ENCODE data around the gene MACO1. TPM values are rescaled to one million over a fixed set of nuclear protein-coding genes. Genes with fewer than 3 reads are reported as not detected.

The MACO1 gene
- total RNA-seq, 6 experiments from 2014 or later: 13.7 to 15.1 (median 14.4) TPM

- Mint-ChIP-seq H3K27me3 (ENCODE audit: insufficient read depth) (peaks cover 2% of the 10 kb centered on the region), H3K36me3 (ENCODE audit: low read depth) (peaks cover 39% of the 10 kb centered on the region), H3K4me3 (no peak overlapping the region), H3K4me1 (ENCODE audit: low read depth) (no peaks in the 10 kb centered on the region), H3K27ac (no peak overlapping the region), H3K9me3 (no peaks in the 10 kb centered on the region)
- no peak for TF ChIP-seq CTCF (IDR thresholded peaks at IDR 0.05)
- no peak for DNase-seq
Measured at GRCh38 chr1:25492323-25492722, 61.6 kb downstream of the MACO1 start.

- H3K27me3 Mint-ChIP-seq (ENCODE audit: insufficient read depth): peaks cover 3% of the 10 kb centered on the region
- no peak overlapping the region for H3K27ac Mint-ChIP-seq
- H3K4me1 Mint-ChIP-seq (ENCODE audit: low read depth): no peaks in the 10 kb centered on the region
Measured at GRCh38 chr1:25494952-25495351, 64.3 kb downstream of the MACO1 start.

GRCh38 chr1:25500694-25501093, 70.0 kb downstream of the MACO1 start:
- H3K4me3 Mint-ChIP-seq: no peak overlapping the region
- TF ChIP-seq CTCF (IDR thresholded peaks at IDR 0.05): no peak
- peaks cover 34% of the 10 kb centered on the region for H3K4me1 Mint-ChIP-seq (ENCODE audit: low read depth)
- no peaks in the 10 kb centered on the region for H3K9me3 Mint-ChIP-seq
- peaks cover 1% of the 10 kb centered on the region; the same call in 1 of the 2 replicates for H3K27me3 Mint-ChIP-seq (ENCODE audit: insufficient read depth)
- no peak for DNase-seq
- peak overlapping the region; percentile 78 for H3K27ac Mint-ChIP-seq
- peaks cover 29% of the 10 kb centered on the region for H3K36me3 Mint-ChIP-seq (ENCODE audit: low read depth)

More at GRCh38 chr1:25494952-25495351, 64.3 kb downstream of the MACO1 start:
- no peaks in the 10 kb centered on the region for H3K9me3 Mint-ChIP-seq
- TF ChIP-seq CTCF (IDR thresholded peaks at IDR 0.05): no peak
- no peak overlapping the region for H3K4me3 Mint-ChIP-seq
- H3K36me3 Mint-ChIP-seq (ENCODE audit: low read depth): peaks cover 39% of the 10 kb centered on the region
- DNase-seq: no peak

GRCh38 chr1:25501235-25502058, 70.8 kb downstream of the MACO1 start:
- Mint-ChIP-seq H3K27ac (peak overlapping the region; percentile 78), H3K4me1 (ENCODE audit: low read depth) (peaks cover 34% of the 10 kb centered on the region), H3K9me3 (no peaks in the 10 kb centered on the region), H3K27me3 (ENCODE audit: insufficient read depth) (peaks cover 3% of the 10 kb centered on the region), H3K4me3 (no peak overlapping the region), H3K36me3 (ENCODE audit: low read depth) (peaks cover 27% of the 10 kb centered on the region)
- peak; percentile 41 for DNase-seq
- TF ChIP-seq CTCF (IDR thresholded peaks at IDR 0.05): peak; percentile 56

- Mint-ChIP-seq H3K9me3 (no peaks in the 10 kb centered on the region), H3K36me3 (ENCODE audit: low read depth) (peaks cover 22% of the 10 kb centered on the region), H3K27me3 (ENCODE audit: insufficient read depth) (peaks cover 1% of the 10 kb centered on the region; the same call in 1 of the 2 replicates), H3K27ac (peak overlapping the region; percentile 69), H3K4me3 (no peak overlapping the region), H3K4me1 (ENCODE audit: low read depth) (peaks cover 34% of the 10 kb centered on the region)
- TF ChIP-seq CTCF (IDR thresholded peaks at IDR 0.05): no peak
- DNase-seq: peak; percentile 10
Measured at GRCh38 chr1:25502957-25503356, 72.3 kb downstream of the MACO1 start.
